GM21360 (cell line): ENCODE results near the gene CLRN1.

Experiments
- ATAC-seq: cut with Tn5 transposase; IDR thresholded peaks from one replicate; pipeline ENCODE4 v1.9.1; 2021; ENCODE audit warnings: mild to moderate bottlenecking, moderate library complexity; ENCODE audit not compliant: unreplicated experiment

Gene CLRN1

GRCh38 chr3:150878290-150878689, 94.2 kb downstream of the CLRN1 start:
- ATAC-seq: no peak

- no peak for ATAC-seq
These were observed 95.2 kb downstream of the CLRN1 start for GRCh38 chr3:150877303-150877702.

GRCh38 chr3:150876611-150877265, 95.8 kb downstream of the CLRN1 start:
- ATAC-seq: no peak
